ENCODE results near the gene GJA1. TPM values are rescaled to one million over a fixed set of nuclear protein-coding genes. Genes with fewer than 3 reads are reported as not detected.
"Not testable (repeated sequence)": the region's sequence is repeated elsewhere in the genome, so short reads cannot be mapped to it uniquely, and the experiment has no call there.

GJA1 gene
- total RNA-seq, 2 experiments from 2014 or later, result not detected

- Mint-ChIP-seq H3K36me3 (no peaks in the 10 kb centered on the region), H3K27me3 (peaks cover 34% of the 10 kb centered on the region), H3K27ac (no peak overlapping the region), H3K4me1 (ENCODE audit: low read depth) (peaks cover 17% of the 10 kb centered on the region), H3K9me3 (no peaks in the 10 kb centered on the region), H3K4me3 (no peak overlapping the region)
- CTCF ChIA-PET, result no interaction called here
- intact Hi-C loops (cut with micrococcal nuclease), result no loop called here
- POLR2A ChIA-PET, result no interaction called here
- DNase-seq, result no peak
Observed at GRCh38 chr6:121439926-121440325, 4.5 kb downstream of the GJA1 start.

GRCh38 chr6:121441477-121441876, 6.0 kb downstream of the GJA1 start:
- Mint-ChIP-seq H3K27ac (no peak overlapping the region), H3K27me3 (peaks cover 33% of the 10 kb centered on the region), H3K4me1 (ENCODE audit: low read depth) (peaks cover 15% of the 10 kb centered on the region), H3K36me3 (no peaks in the 10 kb centered on the region), H3K4me3 (no peak overlapping the region), H3K9me3 (no peaks in the 10 kb centered on the region)
- ChIA-PET CTCF (no interaction called here), POLR2A (no interaction called here)
- intact Hi-C loops (cut with micrococcal nuclease), result no loop called here
- DNase-seq, result no peak

- intact Hi-C loops (cut with micrococcal nuclease), result no loop called here
- ChIA-PET CTCF (no interaction called here), POLR2A (no interaction called here)
- no peak for DNase-seq
- Mint-ChIP-seq H3K27me3 (peaks cover 22% of the 10 kb centered on the region), H3K4me3 (no peak overlapping the region), H3K4me1 (ENCODE audit: low read depth) (peaks cover 7% of the 10 kb centered on the region), H3K27ac (no peak overlapping the region), H3K9me3 (no peaks in the 10 kb centered on the region), H3K36me3 (no peaks in the 10 kb centered on the region)
Observed at GRCh38 chr6:121442576-121442975, 7.1 kb downstream of the GJA1 start.

- CTCF ChIA-PET, result no interaction called here
- Mint-ChIP-seq H3K27me3 (peaks cover 12% of the 10 kb centered on the region), H3K4me3 (no peak overlapping the region), H3K4me1 (ENCODE audit: low read depth) (no peaks in the 10 kb centered on the region), H3K9me3 (no peaks in the 10 kb centered on the region), H3K27ac (no peak overlapping the region), H3K36me3 (no peaks in the 10 kb centered on the region)
- intact Hi-C loops (cut with micrococcal nuclease), result no loop called here
- no peak for DNase-seq
- POLR2A ChIA-PET, result interaction anchor here (0.6 kb wide), 1 partner anchor 364 kb away, joined by 4 read pairs; no protein-coding TSS in a partner anchor
Observed at GRCh38 chr6:121443971-121444541, 8.6 kb downstream of the GJA1 start.

- H3K4me1 Mint-ChIP-seq (ENCODE audit: low read depth); DNase-seq; CTCF ChIA-PET; H3K4me3 Mint-ChIP-seq; H3K27ac Mint-ChIP-seq; POLR2A ChIA-PET; H3K36me3 Mint-ChIP-seq; H3K27me3 Mint-ChIP-seq; intact Hi-C loops (cut with micrococcal nuclease); H3K9me3 Mint-ChIP-seq: not testable (repeated sequence)
Observed at GRCh38 chr6:121446705-121447104, 11.3 kb downstream of the GJA1 start.

GRCh38 chr6:121447746-121448145, 12.3 kb downstream of the GJA1 start:
- H3K4me3 Mint-ChIP-seq; H3K27me3 Mint-ChIP-seq; intact Hi-C loops (cut with micrococcal nuclease); H3K36me3 Mint-ChIP-seq; H3K9me3 Mint-ChIP-seq; POLR2A ChIA-PET; CTCF ChIA-PET; H3K27ac Mint-ChIP-seq; H3K4me1 Mint-ChIP-seq (ENCODE audit: low read depth); DNase-seq: not testable (repeated sequence)

- H3K4me3 Mint-ChIP-seq; H3K27ac Mint-ChIP-seq; CTCF ChIA-PET; H3K9me3 Mint-ChIP-seq; H3K4me1 Mint-ChIP-seq (ENCODE audit: low read depth); POLR2A ChIA-PET; H3K27me3 Mint-ChIP-seq; DNase-seq; intact Hi-C loops (cut with micrococcal nuclease); H3K36me3 Mint-ChIP-seq: not testable (repeated sequence)
Observed at GRCh38 chr6:121448528-121448927, 13.1 kb downstream of the GJA1 start.

- Mint-ChIP-seq H3K4me1 (ENCODE audit: low read depth) (no peaks in the 10 kb centered on the region), H3K9me3 (no peaks in the 10 kb centered on the region), H3K27me3 (no peaks in the 10 kb centered on the region), H3K36me3 (no peaks in the 10 kb centered on the region), H3K4me3 (no peak overlapping the region), H3K27ac (no peak overlapping the region)
- POLR2A ChIA-PET, result no interaction called here
- CTCF ChIA-PET, result no interaction called here
- DNase-seq, result no peak
- intact Hi-C loops (cut with micrococcal nuclease), result no loop called here
Observed at GRCh38 chr6:121449331-121449730, 13.9 kb downstream of the GJA1 start.

GRCh38 chr6:121450242-121450641, 14.8 kb downstream of the GJA1 start:
- H3K4me3 Mint-ChIP-seq, result no peak overlapping the region
- no peaks in the 10 kb centered on the region for H3K4me1 Mint-ChIP-seq (ENCODE audit: low read depth)
- H3K9me3 Mint-ChIP-seq, result no peaks in the 10 kb centered on the region
- intact Hi-C loops (cut with micrococcal nuclease), result no loop called here
- CTCF ChIA-PET, result no interaction called here
- H3K27me3 Mint-ChIP-seq, result no peaks in the 10 kb centered on the region
- no peak overlapping the region for H3K27ac Mint-ChIP-seq
- DNase-seq, result no peak
- POLR2A ChIA-PET, result no interaction called here
- H3K36me3 Mint-ChIP-seq, result no peaks in the 10 kb centered on the region

- Mint-ChIP-seq H3K36me3 (no peaks in the 10 kb centered on the region), H3K4me3 (no peak overlapping the region), H3K9me3 (no peaks in the 10 kb centered on the region), H3K4me1 (ENCODE audit: low read depth) (no peaks in the 10 kb centered on the region), H3K27ac (no peak overlapping the region), H3K27me3 (peaks cover 2% of the 10 kb centered on the region)
- DNase-seq, result no peak
- ChIA-PET POLR2A (no interaction called here), CTCF (no interaction called here)
- intact Hi-C loops (cut with micrococcal nuclease), result no loop called here
Observed at GRCh38 chr6:121451250-121451649, 15.8 kb downstream of the GJA1 start.

- H3K4me3 Mint-ChIP-seq, result no peak overlapping the region
- intact Hi-C loops (cut with micrococcal nuclease), result no loop called here
- H3K27me3 Mint-ChIP-seq, result peaks cover 2% of the 10 kb centered on the region
- no peaks in the 10 kb centered on the region for H3K36me3 Mint-ChIP-seq
- no peak overlapping the region for H3K27ac Mint-ChIP-seq
- ChIA-PET POLR2A (no interaction called here), CTCF (no interaction called here)
- no peak for DNase-seq
- H3K4me1 Mint-ChIP-seq (ENCODE audit: low read depth), result no peaks in the 10 kb centered on the region
- no peaks in the 10 kb centered on the region for H3K9me3 Mint-ChIP-seq
Observed at GRCh38 chr6:121453191-121453590, 17.7 kb downstream of the GJA1 start.

- POLR2A ChIA-PET, result interaction anchor here (0.7 kb wide), 1 partner anchor 498 kb away, joined by 3 read pairs; no protein-coding TSS in a partner anchor
- CTCF ChIA-PET, result no interaction called here
- Mint-ChIP-seq H3K27me3 (peaks cover 3% of the 10 kb centered on the region), H3K27ac (no peak overlapping the region), H3K9me3 (no peaks in the 10 kb centered on the region), H3K36me3 (no peaks in the 10 kb centered on the region), H3K4me3 (no peak overlapping the region), H3K4me1 (ENCODE audit: low read depth) (no peaks in the 10 kb centered on the region)
- intact Hi-C loops (cut with micrococcal nuclease), result no loop called here
- DNase-seq, result no peak
Observed at GRCh38 chr6:121460170-121460569, 24.7 kb downstream of the GJA1 start.

- intact Hi-C loops (cut with micrococcal nuclease), result no loop called here
- ChIA-PET POLR2A (no interaction called here), CTCF (no interaction called here)
- H3K27me3 Mint-ChIP-seq, result peaks cover 5% of the 10 kb centered on the region
- no peaks in the 10 kb centered on the region for H3K9me3 Mint-ChIP-seq
- no peaks in the 10 kb centered on the region for H3K4me1 Mint-ChIP-seq (ENCODE audit: low read depth)
- no peak for DNase-seq
- no peak overlapping the region for H3K4me3 Mint-ChIP-seq
- no peak overlapping the region for H3K27ac Mint-ChIP-seq
- no peaks in the 10 kb centered on the region for H3K36me3 Mint-ChIP-seq
Observed at GRCh38 chr6:121463087-121463486, 27.6 kb downstream of the GJA1 start.

GRCh38 chr6:121465101-121465500, 29.7 kb downstream of the GJA1 start:
- Mint-ChIP-seq H3K27ac (no peak overlapping the region), H3K36me3 (no peaks in the 10 kb centered on the region), H3K4me1 (ENCODE audit: low read depth) (no peaks in the 10 kb centered on the region), H3K9me3 (no peaks in the 10 kb centered on the region), H3K27me3 (peaks cover 5% of the 10 kb centered on the region), H3K4me3 (no peak overlapping the region)
- ChIA-PET POLR2A (no interaction called here), CTCF (no interaction called here)
- DNase-seq, result no peak
- intact Hi-C loops (cut with micrococcal nuclease), result no loop called here

All from activated CD4-positive, alpha-beta memory T cell treated with anti-CD3 and anti-CD28 coated beads for 36 hours (primary cell).